GM19351 (cell line): ENCODE results near the gene SRA1.

ENCODE experiments used
- ATAC-seq: cut with Tn5 transposase; IDR thresholded peaks from one replicate; pipeline ENCODE4 v1.9.1; 2021; ENCODE audit warnings: mild to moderate bottlenecking, moderate library complexity; ENCODE audit not compliant: unreplicated experiment

Gene SRA1

GRCh38 chr5:140551872-140552271 is 5.4 kb downstream of the SRA1 start:
- no peak for ATAC-seq

- no peak for ATAC-seq
Observed at GRCh38 chr5:140550147-140551079, 6.9 kb downstream of the SRA1 start.

GRCh38 chr5:140549237-140550144 is 7.8 kb downstream of the SRA1 start:
- ATAC-seq: no peak

GRCh38 chr5:140548791-140549190 is 8.5 kb downstream of the SRA1 start:
- ATAC-seq: no peak

GRCh38 chr5:140548300-140548688 is 9.0 kb downstream of the SRA1 start:
- ATAC-seq: no peak

GRCh38 chr5:140547508-140548299 is 9.6 kb downstream of the SRA1 start, which contains the start of gene EIF4EBP3:
TSS of gene EIF4EBP3 (plus strand) at chr5:140547662. CDS start at chr5:140547738, 76 bp downstream.
- peak; percentile 99 for ATAC-seq

- peak; percentile 11 for ATAC-seq
Observed at GRCh38 chr5:140546851-140547507, 10.3 kb downstream of the SRA1 start.

- ATAC-seq: no peak
Observed at GRCh38 chr5:140545606-140546005, 11.7 kb downstream of the SRA1 start.

- no peak for ATAC-seq
Observed at GRCh38 chr5:140544986-140545385, 12.3 kb downstream of the SRA1 start.

GRCh38 chr5:140542972-140543371 is 14.3 kb downstream of the SRA1 start:
- no peak for ATAC-seq

- no peak for ATAC-seq
Observed at GRCh38 chr5:140540227-140540626, 17.0 kb downstream of the SRA1 start.

GRCh38 chr5:140524003-140524402 is 33.3 kb downstream of the SRA1 start:
- ATAC-seq: no peak

- ATAC-seq: no peak
Observed at GRCh38 chr5:140513124-140513523, 44.1 kb downstream of the SRA1 start.

GRCh38 chr5:140509898-140510297 is 47.4 kb downstream of the SRA1 start:
- no peak for ATAC-seq

GRCh38 chr5:140502834-140503233 is 54.4 kb downstream of the SRA1 start:
- ATAC-seq: no peak
